ENCODE results near the gene TMEM41A.

The TMEM41A gene

DNA sequence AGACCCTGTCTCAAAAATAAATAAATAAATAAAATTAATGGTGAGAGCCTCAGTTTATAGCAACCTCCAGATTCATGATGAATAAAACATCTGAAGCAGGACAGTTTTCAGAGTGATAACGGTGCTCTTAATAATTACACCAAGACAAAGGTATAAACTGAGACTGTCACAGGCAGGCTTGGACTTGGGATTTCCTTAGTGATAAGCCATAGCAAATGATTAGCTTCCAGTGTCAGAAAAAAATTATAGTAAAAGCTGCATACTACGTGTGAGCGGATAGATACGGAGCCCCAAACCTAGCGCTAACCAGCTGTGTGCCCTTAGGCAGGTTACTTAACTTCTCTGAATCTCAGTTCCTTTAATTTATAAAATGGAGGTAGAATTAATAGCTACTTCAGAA, 32.0 kb upstream of the TMEM41A start:
- no peak for DNase-seq (ENCODE audit: extremely low spot score)
- no peak for TF ChIP-seq CTCF (IDR thresholded peaks at IDR 0.05; ENCODE audit: control extremely low read depth, extremely low read depth, low read depth, missing control alignments)
- ChIA-PET CTCF (interaction anchor here (1.1 to 2.1 kb wide), 4 partner anchors 9 to 28 kb away, joined by 3 to 7 read pairs (median 6); no protein-coding TSS in a partner anchor), POLR2A (interaction anchor here (0.6 kb wide), 1 partner anchor 18 kb away, joined by 3 read pairs; no protein-coding TSS in a partner anchor)

DNA sequence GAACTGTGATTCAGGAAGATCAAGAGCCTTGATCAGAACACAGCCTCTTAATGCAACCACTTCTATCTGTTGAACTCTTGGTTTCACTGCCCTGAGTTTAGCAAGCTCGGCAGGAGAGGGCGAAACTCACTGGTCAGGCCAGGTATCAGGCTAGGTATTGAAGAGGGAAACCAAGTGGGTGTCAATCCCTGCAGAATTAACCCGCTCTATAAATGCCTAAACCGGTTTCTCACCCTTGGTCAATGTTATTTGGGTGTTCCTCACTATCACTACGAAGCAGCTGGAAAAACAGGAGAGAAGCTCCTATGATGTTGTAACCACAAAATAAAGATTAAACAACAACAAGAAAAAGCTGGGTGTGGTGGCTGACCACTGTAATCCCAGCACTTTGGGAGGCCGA, 29.7 kb upstream of the TMEM41A start:
- ChIA-PET POLR2A (interaction anchor here (0.8 kb wide), 1 partner anchor 30 kb away, joined by 4 read pairs; the partner anchor contains the start of gene TMEM41A), CTCF (interaction anchor here (1.0 kb wide), 2 partner anchors 9 to 30 kb away, joined by 3 to 4 read pairs; no protein-coding TSS in a partner anchor)
- no peak for DNase-seq (ENCODE audit: extremely low spot score)
- TF ChIP-seq CTCF (IDR thresholded peaks at IDR 0.05; ENCODE audit: control extremely low read depth, extremely low read depth, low read depth, missing control alignments), result no peak

DNA sequence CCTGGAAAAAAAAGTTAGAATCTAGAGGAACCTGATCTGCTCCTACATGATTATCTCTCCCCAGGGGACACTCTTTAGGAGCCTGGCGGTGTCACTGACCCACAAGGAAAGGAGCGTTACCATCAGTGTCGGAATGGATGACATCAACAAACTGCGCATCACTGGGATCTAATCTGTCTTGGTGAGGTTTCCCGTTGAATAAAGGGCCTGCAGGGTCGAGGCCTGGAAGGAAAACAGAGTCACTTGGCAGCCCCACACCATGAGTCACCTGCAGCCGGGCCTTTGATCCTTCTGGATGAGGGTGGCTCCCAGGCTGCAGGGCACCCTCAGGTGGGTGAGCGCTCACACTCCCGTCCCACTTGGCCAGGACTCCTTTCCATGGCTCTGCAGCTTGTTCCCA, 28.5 kb upstream of the TMEM41A start:
- TF ChIP-seq CTCF (IDR thresholded peaks at IDR 0.05; ENCODE audit: control extremely low read depth, extremely low read depth, low read depth, missing control alignments), result no peak
- POLR2A ChIA-PET, result no interaction called here
- CTCF ChIA-PET, result no interaction called here
- DNase-seq (ENCODE audit: extremely low spot score), result no peak

DNA sequence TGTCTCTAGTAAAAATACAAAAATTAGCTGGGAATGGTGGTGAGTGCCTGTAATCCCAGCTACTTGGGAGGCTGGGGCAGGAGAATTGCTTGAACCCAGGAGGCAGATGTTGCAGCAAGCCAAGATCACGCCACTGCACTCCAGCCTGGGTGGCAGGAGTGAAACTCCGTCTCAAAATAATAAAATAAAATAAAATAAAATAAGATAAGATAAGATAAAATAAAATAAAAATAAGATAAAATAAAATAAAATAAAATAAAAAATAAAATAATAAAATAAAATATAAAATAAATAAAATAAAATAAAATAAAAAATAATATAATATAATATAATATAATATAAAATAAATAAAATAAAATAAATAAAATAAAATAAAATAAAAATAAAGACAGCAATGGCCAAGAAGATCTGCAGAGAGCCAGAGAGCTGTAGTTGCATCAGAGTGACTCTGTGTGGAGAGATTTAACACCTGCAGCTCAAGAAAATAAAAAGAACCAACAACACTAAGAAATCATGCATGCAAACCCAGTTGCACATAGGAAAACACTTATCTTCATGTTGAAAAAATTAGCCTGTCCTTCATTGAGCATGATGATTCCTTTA, 27.6 kb upstream of the TMEM41A start:
- TF ChIP-seq CTCF (IDR thresholded peaks at IDR 0.05; ENCODE audit: control extremely low read depth, extremely low read depth, low read depth, missing control alignments), result no peak
- ChIA-PET POLR2A (no interaction called here), CTCF (interaction anchor here (0.7 kb wide), 1 partner anchor 33 kb away, joined by 3 read pairs; no protein-coding TSS in a partner anchor)
- no peak for DNase-seq (ENCODE audit: extremely low spot score)

DNA sequence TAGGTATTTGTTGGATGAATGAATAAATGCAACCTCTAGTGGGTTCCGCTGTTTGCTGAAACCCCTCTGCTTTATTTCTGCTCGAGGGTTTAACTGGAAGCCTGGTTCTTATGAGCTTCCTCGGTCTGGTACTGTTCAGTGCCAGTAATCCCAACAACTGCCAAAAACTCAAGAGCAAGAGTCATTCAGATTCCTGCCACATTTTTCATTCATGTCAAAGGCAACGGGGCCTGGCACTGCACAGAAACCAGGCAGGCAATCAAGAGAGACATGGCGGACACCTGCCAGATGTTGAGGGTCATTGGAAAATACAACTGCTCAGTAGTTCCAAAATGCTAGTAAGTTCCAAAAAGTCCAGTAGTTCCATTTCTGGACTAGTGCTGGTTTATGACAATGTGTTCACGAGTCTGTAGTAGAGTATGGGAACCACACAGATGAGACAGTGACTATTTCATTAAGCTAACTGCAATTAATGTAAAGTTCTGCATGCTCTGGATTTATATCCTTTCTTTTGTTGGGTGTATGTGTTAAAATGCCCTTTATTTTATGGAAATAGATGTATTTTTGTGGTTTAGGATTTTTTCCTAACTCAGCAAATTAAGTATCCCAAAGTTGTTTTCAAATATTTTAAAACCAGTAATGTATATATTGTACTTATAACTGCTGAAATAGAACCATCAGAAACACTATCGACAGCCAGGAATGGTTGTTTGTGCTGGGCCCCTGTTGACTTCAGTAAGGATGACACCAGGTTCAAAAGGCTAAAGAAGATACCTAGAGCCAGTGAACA, 22.7 kb upstream of the TMEM41A start:
- TF ChIP-seq CTCF (IDR thresholded peaks at IDR 0.05; ENCODE audit: control extremely low read depth, extremely low read depth, low read depth, missing control alignments), result no peak
- no peak for DNase-seq (ENCODE audit: extremely low spot score)
- ChIA-PET CTCF (interaction anchor here (1.5 to 1.9 kb wide), 4 partner anchors 9 to 53 kb away, joined by 4 to 6 read pairs (median 6); no protein-coding TSS in a partner anchor), POLR2A (no interaction called here)

DNA sequence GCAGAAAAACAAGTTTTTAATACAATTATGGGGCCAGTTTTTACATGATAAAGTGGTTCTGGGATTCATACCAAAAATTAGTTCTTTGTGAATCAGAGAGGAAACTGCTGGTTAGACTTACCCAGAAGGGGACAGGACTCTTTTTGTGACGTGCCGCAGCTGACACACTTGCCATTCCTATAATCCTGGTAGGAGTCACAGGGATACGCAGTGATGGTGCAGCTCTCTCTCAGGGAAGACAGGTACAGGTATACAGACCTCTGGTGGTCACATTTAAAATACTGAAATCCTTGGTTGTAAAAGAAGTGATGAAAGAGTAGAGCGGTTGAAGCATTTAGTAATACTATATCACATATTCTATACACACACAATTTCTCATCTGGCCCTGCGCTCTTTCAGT, 20.2 kb upstream of the TMEM41A start:
- TF ChIP-seq CTCF (IDR thresholded peaks at IDR 0.05; ENCODE audit: control extremely low read depth, extremely low read depth, low read depth, missing control alignments), result no peak
- CTCF ChIA-PET, result interaction anchor here (1.3 kb wide), 1 partner anchor 12 kb away, joined by 3 read pairs; no protein-coding TSS in a partner anchor
- no peak for DNase-seq (ENCODE audit: extremely low spot score)
- POLR2A ChIA-PET, result no interaction called here

Measured in GM10248 (cell line).